Esophagus muscularis mucosa (tissue), 4 donors: ENCODE measurements around the gene EFCC1.

Source experiments
- CTCF ChIP-seq, 3 experiments: fragments of 200-600 bp in 2 of 3; fragments of 450-650 bp in 1 of 3; sonication (generic) in 2 of 3; IDR thresholded peaks; one replicate each; pipeline ENCODE4 v1.5.1; 2017 to 2019; ENCODE audit warnings: antibody characterized with exemption in 3 of 3, mild to moderate bottlenecking in 2 of 3, moderate library complexity in 1 of 3
- EP300 ChIP-seq: sonication (generic); formaldehyde crosslinking; IDR thresholded peaks from one replicate; pipeline ENCODE4 v1.6.1; 2017; ENCODE audit warnings: antibody characterized with exemption
- POLR2A ChIP-seq: fragments of 450-650 bp; IDR thresholded peaks from one replicate; pipeline ENCODE4 v1.6.1; 2017; ENCODE audit warnings: antibody characterized with exemption, moderate library complexity, mild to moderate bottlenecking, low read depth
- POLR2AphosphoS5 ChIP-seq, 2 donors: sonication (generic); formaldehyde crosslinking; IDR thresholded peaks; one replicate each; pipeline ENCODE4 v1.6.1; 2017; ENCODE audit warnings: antibody characterized with exemption in 2 of 2

GRCh38 chr3:129058441-129059200, 57.5 kb downstream of the EFCC1 start:
- no peak for TF ChIP-seq POLR2A
- TF ChIP-seq POLR2AphosphoS5 (IDR thresholded peaks at IDR 0.05): no peak
- TF ChIP-seq EP300: no peak
- TF ChIP-seq CTCF (IDR thresholded peaks at IDR 0.05): no peak
